ENCODE data around the gene WDR45B. TPM values are rescaled to one million over a fixed set of nuclear protein-coding genes. Genes with fewer than 3 reads are reported as not detected.
"Not testable (repeated sequence)": the region's sequence is repeated elsewhere in the genome, so short reads cannot be mapped to it uniquely, and the experiment has no call there.

Gene WDR45B
- total RNA-seq, 1 donor, result 47.0 TPM

- no peak for TF ChIP-seq CTCF (IDR thresholded peaks at IDR 0.05; ENCODE audit: insufficient read depth, low read length)
- H3K4me3 ChIP-seq (ENCODE audit: low read depth, low read length), result no peak overlapping the region
- no peak for DNase-seq (ENCODE audit: low read depth)
These were observed 60.8 kb downstream of the WDR45B start for GRCh38 chr17:82587234-82588086.

GRCh38 chr17:82586576-82587233, 61.5 kb downstream of the WDR45B start:
- no peak overlapping the region for H3K4me3 ChIP-seq (ENCODE audit: low read depth, low read length)
- no peak for DNase-seq (ENCODE audit: low read depth)
- TF ChIP-seq CTCF (IDR thresholded peaks at IDR 0.05; ENCODE audit: insufficient read depth, low read length), result no peak

- DNase-seq (ENCODE audit: low read depth); H3K4me3 ChIP-seq (ENCODE audit: low read depth, low read length): not testable (repeated sequence)
These were observed 62.2 kb downstream of the WDR45B start for GRCh38 chr17:82585935-82586575.

GRCh38 chr17:82583720-82584234, 64.5 kb downstream of the WDR45B start:
- DNase-seq (ENCODE audit: low read depth), result no peak
- no peak overlapping the region for H3K4me3 ChIP-seq (ENCODE audit: low read depth, low read length)
- no peak for TF ChIP-seq CTCF (IDR thresholded peaks at IDR 0.05; ENCODE audit: insufficient read depth, low read length)

GRCh38 chr17:82582709-82583108, 65.5 kb downstream of the WDR45B start:
- TF ChIP-seq CTCF (IDR thresholded peaks at IDR 0.05; ENCODE audit: insufficient read depth, low read length), result no peak
- H3K4me3 ChIP-seq (ENCODE audit: low read depth, low read length), result no peak overlapping the region
- DNase-seq (ENCODE audit: low read depth), result no peak

GRCh38 chr17:82582213-82582612, 66.0 kb downstream of the WDR45B start:
- H3K4me3 ChIP-seq (ENCODE audit: low read depth, low read length), result no peak overlapping the region
- DNase-seq (ENCODE audit: low read depth), result peak; percentile 9
- TF ChIP-seq CTCF (IDR thresholded peaks at IDR 0.05; ENCODE audit: insufficient read depth, low read length), result no peak

GRCh38 chr17:82579969-82580368, 68.3 kb downstream of the WDR45B start:
- H3K4me3 ChIP-seq (ENCODE audit: low read depth, low read length); DNase-seq (ENCODE audit: low read depth): not testable (repeated sequence)

All from fibroblast of the aortic adventitia (primary cell).